IPS-18c (cell line): ENCODE data around the gene CROCC2.

Source experiments
- H3K4me3 ChIP-seq: 2 replicates; pipeline ENCODE4 v1.7.0; 2013; ENCODE audit warnings: low read depth, mild to moderate bottlenecking, low read length, moderate library complexity; ENCODE audit not compliant: insufficient read depth
- H3K9me3 ChIP-seq: one replicate; pipeline ENCODE4 v1.6.1; 2013; ENCODE audit warnings: mild to moderate bottlenecking, low read length, moderate library complexity; ENCODE audit not compliant: control insufficient read depth, insufficient read depth

Gene CROCC2

DNA sequence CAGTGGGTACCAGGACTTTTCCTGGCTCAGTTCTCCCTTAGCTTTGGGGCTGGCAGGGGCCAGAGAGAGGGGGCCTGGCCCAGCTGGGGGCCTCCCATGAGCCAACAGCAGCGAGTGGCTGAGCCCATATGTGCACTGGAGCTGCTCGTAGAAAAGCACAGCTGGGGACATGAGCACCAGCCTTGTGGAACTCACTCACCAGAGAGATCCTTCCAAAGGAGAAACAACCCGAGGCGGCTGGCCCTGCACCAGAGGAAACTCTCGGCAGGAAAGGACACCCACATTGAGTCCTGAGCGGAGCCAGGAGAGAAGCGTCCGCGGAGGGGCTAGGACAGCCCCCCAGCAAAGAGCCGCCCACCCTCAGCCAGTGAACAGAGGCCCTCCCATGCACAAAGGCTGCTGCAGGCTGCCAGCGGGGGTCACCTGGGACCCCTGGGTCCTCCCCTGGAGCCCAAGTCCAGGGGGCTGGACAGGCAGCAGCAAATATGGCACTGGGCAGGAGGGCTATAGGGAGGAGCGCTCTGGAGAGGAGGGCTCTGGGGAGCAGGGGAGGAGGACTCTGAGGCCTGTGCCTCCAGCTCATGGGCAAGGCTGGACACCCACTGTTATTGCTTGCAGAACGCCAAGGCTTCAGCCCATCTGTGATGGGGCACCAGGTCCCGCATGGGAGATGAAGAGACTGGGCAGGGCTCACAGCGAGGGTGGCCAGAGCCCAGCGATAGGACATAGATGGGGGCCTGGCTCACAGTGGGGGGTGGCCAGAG lies 50.2 kb downstream of the CROCC2 start:
- no peaks in the 10 kb centered on the region for H3K9me3 ChIP-seq
- no peak overlapping the region for H3K4me3 ChIP-seq

DNA sequence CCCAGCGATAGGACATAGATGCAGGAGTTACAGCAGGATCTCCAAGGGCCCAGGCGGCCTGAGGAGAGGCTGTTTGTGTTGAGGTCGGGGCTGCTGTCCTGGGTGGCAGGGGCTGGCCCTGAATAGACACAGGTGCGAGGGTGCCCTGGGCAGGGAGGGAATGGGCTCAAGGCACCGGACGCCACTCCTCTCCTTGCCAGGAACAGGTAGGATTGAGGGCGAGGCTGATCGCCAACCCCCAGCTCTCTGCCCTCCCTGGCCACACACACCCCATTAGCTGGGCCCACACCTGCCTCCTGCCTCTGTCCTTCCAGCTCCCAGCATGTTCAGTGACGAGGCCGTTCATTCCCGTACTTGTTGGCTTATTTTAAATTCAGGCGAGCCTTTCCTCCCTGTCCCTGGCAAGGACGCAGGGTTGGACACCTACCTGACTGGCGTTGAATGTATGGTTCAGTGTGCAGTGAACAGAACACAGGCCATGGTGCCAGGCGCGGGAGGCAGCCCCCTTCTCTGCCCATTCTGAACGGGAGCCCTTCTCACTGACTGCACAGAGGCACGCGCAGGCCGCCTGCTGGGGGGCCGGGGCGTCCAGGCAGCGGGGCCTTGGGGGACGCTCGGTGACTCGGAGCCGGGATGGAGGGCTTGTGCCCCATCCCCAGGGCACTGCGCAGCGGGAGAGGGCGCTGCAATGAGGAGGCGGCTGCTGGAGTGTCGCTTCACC lies 51.0 kb downstream of the CROCC2 start:
- H3K9me3 ChIP-seq: no peaks in the 10 kb centered on the region
- H3K4me3 ChIP-seq: no peak overlapping the region

DNA sequence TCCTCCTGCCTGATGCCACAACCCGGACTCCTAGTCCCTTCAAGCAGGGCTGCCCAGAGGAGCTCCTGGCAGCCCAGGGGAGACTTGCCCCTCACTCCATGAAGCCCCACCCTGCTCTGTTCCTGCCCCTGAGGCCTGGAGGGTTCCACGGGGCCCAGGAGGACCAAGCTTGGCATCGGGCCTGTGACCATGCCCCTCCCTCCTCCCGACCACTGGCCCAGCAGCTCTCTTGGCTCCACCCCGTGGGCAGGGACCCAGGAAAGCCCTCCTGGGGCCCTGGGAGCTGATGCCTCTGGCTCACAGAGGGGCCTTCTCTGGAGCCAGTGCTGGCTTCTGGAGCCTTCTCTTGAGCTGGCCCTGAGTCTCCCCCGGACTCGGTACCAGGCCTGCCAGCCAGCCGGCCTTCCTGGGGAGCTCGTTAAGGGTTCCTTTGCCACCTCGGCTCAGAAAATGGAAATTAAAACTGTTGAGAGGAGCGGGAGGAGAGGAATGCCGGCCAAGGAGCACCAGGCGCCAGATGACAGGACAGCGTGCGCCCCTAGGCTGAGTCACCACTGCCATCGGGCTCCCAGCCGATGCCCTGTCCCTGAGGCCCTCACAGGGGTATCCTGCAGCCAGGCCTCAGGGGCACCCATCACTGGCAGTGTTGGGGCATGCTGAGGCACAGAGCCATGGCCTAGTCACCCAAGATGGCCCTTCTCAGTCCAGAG lies 51.7 kb downstream of the CROCC2 start:
- Histone ChIP-seq H3K9me3 (no peaks in the 10 kb centered on the region), H3K4me3 (no peak overlapping the region)

DNA sequence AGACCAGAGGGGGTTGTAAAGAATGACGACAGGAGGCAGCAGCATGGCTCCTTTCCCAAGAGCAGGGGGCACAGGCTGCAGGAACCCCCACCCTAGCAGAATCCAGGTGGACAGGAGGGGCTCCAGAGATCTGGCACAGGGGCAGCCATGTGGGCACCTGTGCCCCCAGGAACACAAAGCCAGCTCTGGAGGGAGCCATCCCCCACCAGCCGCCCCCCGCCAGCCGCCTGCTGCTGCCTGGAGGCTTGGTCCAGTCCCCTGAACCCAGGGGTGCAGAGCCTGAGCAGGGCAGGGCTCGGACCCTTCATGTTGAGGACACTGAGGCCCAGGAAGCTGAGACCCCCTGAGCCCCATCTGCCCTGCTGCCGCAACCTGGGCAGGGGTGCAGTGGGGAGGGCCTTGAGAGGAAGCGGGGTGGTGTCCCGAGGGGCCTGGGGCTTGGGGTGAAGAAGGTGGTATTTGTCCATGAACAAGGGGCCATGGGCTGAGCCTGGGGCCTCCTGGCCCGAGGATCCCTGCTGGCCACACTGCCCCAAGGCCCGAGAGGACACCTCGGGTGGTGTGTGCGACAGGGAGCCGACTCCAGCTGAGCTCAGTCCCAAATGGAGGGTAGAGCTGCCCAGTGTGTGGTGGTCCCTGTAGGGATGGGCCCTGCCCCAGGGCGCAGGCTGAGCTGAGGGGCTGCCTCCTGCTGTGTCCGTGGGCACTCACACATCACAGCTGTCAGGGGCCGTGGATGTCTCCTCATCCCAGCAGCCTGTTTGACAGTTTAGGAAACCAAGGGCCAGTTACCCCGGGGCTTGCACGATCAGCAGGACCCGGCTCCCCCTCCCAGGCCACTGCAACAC lies 52.5 kb downstream of the CROCC2 start:
- no peak overlapping the region for H3K4me3 ChIP-seq
- no peaks in the 10 kb centered on the region for H3K9me3 ChIP-seq

DNA sequence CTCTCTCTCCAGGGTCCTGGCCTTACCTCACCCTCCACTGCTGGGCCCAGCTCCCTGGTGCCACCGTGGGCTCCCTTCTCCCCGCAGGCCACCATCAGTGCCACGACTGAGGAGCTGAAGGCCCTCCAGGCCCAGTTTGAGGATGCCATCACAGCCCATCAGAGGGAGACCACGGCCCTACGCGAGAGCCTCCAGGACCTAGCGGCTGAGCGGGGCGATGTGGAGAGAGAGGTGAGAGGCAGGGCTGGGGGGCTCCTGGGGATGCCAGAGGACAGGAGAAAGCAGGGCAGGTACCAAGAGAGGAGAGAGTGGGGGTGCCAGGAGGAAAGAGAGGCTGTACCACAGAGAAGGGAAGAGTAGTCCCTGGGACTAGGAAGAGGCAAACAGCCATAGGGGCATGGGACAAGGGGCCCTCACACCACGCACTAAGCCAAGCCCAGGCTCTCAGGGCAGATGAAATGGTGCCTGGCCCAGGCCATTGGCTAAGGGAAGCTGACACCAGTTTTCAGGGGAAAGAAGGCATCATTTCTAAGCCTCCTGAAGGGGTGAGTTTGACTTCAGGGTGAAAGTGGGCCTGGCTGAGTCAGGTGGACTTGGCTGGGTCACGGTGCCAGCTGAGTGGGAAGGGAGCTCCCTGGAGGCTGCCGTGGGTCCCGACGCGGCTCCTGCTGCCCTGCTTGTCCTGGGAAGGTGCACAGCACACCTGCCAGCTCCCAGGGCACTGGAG lies 53.2 kb downstream of the CROCC2 start:
- Histone ChIP-seq H3K4me3 (no peak overlapping the region), H3K9me3 (no peaks in the 10 kb centered on the region)

DNA sequence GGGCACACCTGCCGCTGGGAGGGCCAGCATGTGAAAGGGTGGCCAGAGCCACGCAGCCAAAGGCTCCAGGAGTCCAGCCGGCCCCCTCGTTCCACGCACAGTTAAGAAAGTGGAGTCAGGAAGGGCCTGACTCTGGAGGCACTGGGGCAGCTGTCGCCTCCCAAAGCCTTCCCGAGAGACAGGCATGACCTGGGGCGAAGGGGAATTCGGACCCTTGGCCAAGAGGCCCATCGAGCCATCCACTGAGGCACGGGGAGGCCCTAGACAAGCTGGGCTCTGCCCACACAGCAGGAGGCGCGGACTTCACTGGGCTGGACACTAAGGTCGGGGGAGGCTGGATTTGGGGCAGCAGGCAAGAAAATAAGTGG lies 53.8 kb downstream of the CROCC2 start:
- no peaks in the 10 kb centered on the region for H3K9me3 ChIP-seq
- no peak overlapping the region for H3K4me3 ChIP-seq

DNA sequence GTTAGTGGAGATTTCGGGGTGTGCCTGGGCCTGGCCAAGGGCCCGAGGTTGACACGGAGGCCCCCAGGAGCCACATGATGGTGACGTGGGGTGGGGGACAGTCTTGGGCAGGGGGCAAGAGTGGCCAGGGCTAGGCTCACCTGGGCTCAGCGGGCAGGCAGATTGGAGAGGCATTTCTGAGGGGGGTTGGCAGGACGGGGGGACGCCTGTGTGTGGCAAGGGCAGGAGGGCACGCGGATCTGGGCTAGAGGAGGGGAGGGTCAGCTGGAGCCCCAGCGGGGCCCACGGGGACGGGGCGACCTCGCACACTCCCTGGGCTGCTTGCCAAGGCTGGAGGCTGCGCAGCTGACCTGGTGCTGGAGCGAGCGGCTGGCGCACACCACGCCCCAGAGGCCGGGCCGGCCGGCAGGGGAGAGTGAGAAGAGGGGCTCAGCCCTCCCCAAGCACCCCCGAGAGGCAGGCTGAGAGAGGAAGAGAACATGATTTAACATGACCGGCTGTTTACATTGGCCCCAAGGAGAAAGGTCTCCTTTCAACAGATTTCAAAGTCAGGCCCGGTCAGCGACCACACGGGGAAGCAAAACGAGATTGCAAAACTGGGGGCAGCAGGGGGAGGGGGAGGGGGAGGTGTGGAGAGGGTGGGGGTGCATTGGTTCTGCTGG lies 54.3 kb downstream of the CROCC2 start:
- no peak overlapping the region for H3K4me3 ChIP-seq
- no peaks in the 10 kb centered on the region for H3K9me3 ChIP-seq

DNA sequence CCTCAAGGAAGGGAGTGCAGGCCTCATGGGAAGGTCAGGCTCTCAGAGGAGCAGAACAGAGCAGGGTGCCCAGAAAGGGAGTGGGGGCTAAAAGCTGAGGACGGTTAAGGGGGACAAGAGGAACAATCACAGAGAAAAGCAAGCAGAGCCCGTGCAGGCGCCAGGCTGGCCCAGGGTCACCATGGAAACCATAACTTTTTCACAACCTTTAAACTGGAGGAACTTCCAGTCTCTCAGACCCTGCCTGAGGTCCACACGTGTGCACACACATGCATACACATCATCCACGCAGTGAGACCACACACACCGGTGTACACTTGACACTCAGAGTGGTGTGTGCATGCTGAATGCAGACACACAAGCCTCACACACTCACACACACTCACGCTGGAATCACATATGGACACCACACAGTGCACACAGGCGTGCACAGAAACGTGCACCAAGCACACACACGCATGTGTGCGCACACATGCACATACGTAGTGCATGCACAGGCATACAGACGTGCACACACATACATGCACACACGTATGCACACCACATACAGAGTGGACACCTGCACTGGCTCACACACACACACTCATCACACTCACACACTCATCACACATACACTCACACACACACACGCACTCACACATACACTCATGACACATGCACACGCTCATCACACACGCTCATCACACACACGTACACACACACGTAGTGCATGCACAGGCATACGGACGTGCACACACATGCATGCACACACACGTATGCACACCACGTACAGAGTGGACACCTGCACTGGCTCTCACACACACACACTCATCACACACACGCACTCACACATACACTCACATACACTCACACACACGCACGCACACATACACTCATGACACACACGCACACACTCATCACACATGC lies 55.1 kb downstream of the CROCC2 start:
- H3K4me3 ChIP-seq: no peak overlapping the region

DNA sequence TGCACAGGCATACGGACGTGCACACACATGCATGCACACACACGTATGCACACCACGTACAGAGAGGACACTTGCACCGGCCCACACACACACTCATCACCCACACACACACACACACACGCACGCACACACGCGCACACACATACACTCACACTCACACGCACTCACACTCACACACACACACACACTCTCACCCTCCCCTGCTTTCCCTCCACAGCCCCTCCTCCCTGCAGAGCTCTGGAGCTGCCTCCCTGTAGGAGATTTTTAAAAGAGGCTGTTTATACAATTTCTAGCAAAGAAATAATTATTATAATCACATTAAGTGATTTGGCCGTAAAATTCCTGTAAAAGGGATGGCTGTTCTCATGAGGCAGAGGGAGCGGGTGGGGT lies 55.8 kb downstream of the CROCC2 start:
- H3K4me3 ChIP-seq: no peak overlapping the region
- H3K9me3 ChIP-seq: no peaks in the 10 kb centered on the region

More for the DNA sequence above, 55.1 kb downstream of the CROCC2 start:
- no peaks in the 10 kb centered on the region for H3K9me3 ChIP-seq

DNA sequence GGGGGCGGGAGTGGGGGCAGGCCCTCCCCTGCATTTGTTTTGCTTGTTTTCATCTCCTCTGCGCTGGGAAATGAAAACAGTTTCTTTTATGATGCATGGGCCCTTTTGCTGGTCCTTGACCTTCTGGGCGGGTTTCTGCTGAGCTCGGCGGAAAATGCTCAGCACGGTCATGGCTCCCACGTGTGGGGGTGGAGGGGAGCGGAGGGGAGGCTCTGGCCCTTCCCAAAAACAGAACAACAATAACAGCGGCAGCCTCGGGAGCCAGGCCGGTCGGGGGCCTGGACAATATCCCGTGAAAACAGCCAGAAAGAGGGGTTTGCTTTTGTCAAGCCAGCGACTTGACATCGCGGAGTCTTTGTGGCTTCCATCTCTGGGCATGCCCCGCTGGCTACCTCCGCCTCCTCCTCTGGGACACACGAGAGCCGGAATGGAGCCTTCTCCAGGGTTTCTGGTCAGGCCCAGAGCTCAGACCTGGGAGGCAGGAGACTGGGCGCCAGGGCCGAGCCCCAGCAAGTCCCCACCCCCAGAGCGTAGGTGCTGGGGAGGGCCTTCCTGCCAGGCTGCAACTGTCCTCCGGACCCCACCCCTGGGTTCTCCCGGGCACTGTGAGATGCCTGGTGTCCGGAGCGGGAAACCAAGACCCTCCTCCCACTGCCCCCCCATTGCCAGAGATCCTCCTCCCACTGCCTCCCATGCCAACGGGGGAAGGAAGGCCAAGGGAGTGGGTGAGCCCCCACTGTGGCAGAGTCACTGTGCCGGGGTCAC lies 56.3 kb downstream of the CROCC2 start:
- no peak overlapping the region for H3K4me3 ChIP-seq
- no peaks in the 10 kb centered on the region for H3K9me3 ChIP-seq

DNA sequence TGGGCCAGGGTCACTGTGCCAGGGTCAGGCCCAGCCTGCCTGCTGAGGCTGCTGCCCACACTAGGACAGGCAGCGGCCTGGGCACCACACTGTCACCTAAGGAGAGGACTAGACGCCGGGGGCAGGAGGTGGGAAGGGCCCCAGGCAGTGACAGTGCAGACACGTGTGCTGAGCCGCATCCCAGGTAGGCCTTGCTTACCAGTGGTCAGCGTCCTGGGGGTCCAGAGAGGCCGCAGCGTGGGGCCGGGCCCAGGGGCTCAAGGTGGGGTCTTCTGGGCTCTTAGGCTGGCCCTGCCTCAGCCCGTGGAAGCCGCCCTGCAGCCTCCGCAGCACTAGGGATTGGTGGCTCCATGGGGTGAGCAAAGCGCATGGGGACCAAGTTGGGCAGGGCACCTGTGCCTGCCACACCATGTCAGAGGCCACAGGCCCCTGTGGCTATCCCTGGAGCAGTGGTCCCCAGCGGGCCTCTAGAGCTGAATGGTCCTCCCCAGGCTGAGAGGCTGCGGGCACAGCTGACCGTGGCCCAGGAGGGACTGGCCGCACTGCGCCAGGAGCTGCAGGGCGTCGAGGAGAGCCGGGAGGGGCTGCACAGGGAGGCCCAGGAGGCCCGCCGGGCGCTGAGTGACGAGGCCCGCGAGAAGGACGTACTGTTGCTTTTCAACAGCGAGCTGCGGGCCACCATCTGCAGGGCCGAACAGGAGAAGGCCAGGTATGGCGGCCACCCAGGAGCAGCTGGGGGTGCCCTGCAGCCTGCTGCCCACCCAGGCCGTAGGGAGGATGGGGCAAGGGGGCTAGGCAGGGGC lies 57.1 kb downstream of the CROCC2 start:
- Histone ChIP-seq H3K4me3 (no peak overlapping the region), H3K9me3 (no peaks in the 10 kb centered on the region)

DNA sequence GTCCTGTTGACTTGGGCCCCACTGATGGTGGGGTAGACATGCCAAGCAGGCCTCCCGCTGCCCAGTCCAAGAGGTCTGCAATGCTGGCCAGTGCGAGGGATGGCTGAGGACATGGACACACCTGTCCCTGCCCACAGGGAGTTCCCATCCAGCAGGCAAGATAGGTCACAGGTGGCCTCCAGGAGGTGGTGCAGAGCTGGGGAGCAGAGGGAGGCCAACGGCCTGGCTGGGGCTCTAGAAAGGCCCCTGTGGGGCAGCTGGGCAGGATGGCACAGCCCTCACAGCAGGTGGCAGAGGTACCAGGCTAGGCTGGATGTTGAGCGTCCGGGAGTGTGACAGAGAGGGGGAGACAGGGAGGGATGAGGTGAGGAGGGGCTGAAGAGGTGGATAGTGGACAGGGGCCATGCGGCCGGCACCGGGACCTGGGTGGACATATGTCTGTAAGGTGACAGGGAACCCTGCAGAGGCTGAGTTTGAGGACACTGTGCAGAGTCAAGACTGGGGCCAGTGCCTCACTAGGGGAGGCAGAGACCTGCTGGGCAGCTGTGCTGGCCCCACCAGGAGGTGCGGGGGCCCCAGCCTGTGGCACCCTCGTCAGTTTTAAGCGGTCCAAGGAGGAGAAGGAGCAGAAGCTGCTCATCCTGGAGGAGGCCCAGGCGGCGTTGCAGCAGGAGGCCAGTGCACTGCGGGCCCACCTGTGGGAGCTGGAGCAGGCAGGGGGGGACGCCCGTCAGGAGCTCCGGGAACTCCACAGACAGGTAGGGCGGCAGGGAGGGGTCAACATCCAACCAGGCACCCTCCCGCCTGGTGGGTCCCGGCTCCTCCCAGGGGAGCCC lies 58.0 kb downstream of the CROCC2 start:
- H3K9me3 ChIP-seq: no peaks in the 10 kb centered on the region
- H3K4me3 ChIP-seq: no peak overlapping the region

DNA sequence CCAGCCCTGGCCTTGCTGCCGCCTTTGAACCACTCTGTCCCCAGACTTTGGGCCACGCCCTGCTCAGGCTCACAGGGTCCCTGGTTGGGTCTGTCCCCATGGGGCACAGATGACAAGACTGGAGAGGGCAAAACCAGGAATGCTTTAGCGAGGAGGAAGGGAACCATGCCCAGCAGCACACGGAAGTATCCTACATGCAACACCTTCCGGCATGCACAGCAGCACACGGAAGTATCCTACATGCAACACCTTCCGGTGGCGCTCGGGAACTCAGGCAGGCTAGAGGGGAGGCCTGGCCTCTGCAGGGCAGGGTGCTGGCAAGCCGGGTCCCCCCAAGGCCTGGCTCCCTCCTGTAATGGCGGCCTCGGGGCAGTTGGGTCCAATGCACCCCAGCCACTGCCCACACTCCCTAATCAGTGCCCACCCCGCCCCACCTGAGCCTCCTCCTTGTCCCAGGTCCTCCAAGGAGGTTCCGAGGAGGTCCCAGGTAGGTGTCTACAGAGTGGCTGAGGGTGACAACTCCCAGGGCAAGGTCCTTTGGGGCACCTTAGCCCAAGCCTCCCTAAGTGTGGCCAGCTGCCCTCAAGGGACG lies 58.7 kb downstream of the CROCC2 start:
- no peaks in the 10 kb centered on the region for H3K9me3 ChIP-seq
- H3K4me3 ChIP-seq: no peak overlapping the region
